Right atrium auricular region (tissue), 2 donors: Measurements from ENCODE around the gene COL8A2. TPM values are rescaled to one million over a fixed set of nuclear protein-coding genes. Genes with fewer than 3 reads are reported as not detected.

Experiments
- DNase-seq: peaks from one replicate; pipeline ENCODE4 v3.0.0-alpha.2; 2019; ENCODE audit warnings: low spot score
- H3K27ac ChIP-seq, 2 donors: fragments of 200-600 bp; sonication (generic); 1 replicate in 1 of 2; 2 replicates in 1 of 2; pipeline ENCODE4 v1.5.1; 2016 to 2019
- H3K27me3 ChIP-seq, 2 donors: fragments of 200-600 bp; sonication (generic); one replicate each; pipeline versions ENCODE4 v1.5.1 to v1.6.0; 2017 to 2019
- H3K36me3 ChIP-seq: fragments of 200-600 bp; sonication (generic); one replicate; pipeline ENCODE4 v1.5.1; 2016
- H3K4me1 ChIP-seq, 2 donors: fragments of 200-600 bp; sonication (generic); one replicate each; pipeline versions ENCODE4 v1.5.1 to v1.6.0; 2017 to 2019
- H3K4me3 ChIP-seq, 2 donors: fragments of 200-600 bp; sonication (generic); 1 replicate in 1 of 2; 2 replicates in 1 of 2; pipeline ENCODE4 v1.5.1; 2017 to 2019; ENCODE audit warnings: mild to moderate bottlenecking in 1 of 2, moderate library complexity in 1 of 2
- H3K9me3 ChIP-seq, 2 donors: fragments of 200-600 bp; sonication (generic); one replicate each; pipeline ENCODE4 v1.5.1; 2019
- CTCF ChIP-seq, 2 donors: fragments of 200-600 bp; sonication (generic); IDR thresholded peaks; one replicate each; pipeline ENCODE4 v1.5.1; 2019; ENCODE audit warnings: antibody characterized with exemption in 2 of 2
- total RNA-seq, 2 donors: library from RNA; depleted of rRNA; stranded (reverse); fragments of >200 nt; gene quantifications; one replicate each; pipeline ENCODE4 v1.1.0, GENCODE V29; 2016

The COL8A2 gene
- total RNA-seq, 2 donors from 2014 or later = 3.5 to 4.5 TPM

GRCh38 chr1:36088577-36089392 is 36.2 kb downstream of the COL8A2 start, which contains the start of gene ADPRS:
Gene ADPRS, plus strand, starts transcription at chr1:36088892. Its CDS starts 13 bp downstream, at chr1:36088905.
- H3K27ac ChIP-seq = peak within 1 kb of the TSS; percentile 85 to 90
- peaks cover 23% of the 10 kb centered on the region for H3K36me3 ChIP-seq
- no peaks in the 10 kb centered on the region for H3K9me3 ChIP-seq
- H3K4me1 ChIP-seq = peaks cover 0 to 31% of the 10 kb centered on the region in 2 donors
- H3K27me3 ChIP-seq = no peaks in the 10 kb centered on the region
- DNase-seq = peak; percentile 87
- peak; percentile 98 to 99 for TF ChIP-seq CTCF (IDR thresholded peaks at IDR 0.05)
- H3K4me3 ChIP-seq = peak within 1 kb of the TSS; percentile 86 to 94

GRCh38 chr1:36088265-36088576 is 36.8 kb downstream of the COL8A2 start:
- H3K4me3 ChIP-seq = peak overlapping the region; percentile 86 to 94
- no peaks in the 10 kb centered on the region for H3K27me3 ChIP-seq
- H3K36me3 ChIP-seq = peaks cover 17% of the 10 kb centered on the region
- no peak for TF ChIP-seq CTCF (IDR thresholded peaks at IDR 0.05)
- H3K4me1 ChIP-seq = peaks cover 0 to 34% of the 10 kb centered on the region in 2 donors
- H3K9me3 ChIP-seq = no peaks in the 10 kb centered on the region
- DNase-seq = no peak
- H3K27ac ChIP-seq = peak overlapping the region; percentile 85 to 90

GRCh38 chr1:36087233-36088123 is 37.5 kb downstream of the COL8A2 start:
- H3K4me1 ChIP-seq = peaks cover 0 to 34% of the 10 kb centered on the region in 2 donors
- TF ChIP-seq CTCF (IDR thresholded peaks at IDR 0.05) = no peak
- DNase-seq = peak; percentile 54
- H3K4me3 ChIP-seq = no peak overlapping the region
- H3K9me3 ChIP-seq = no peaks in the 10 kb centered on the region
- no peak overlapping the region for H3K27ac ChIP-seq
- H3K36me3 ChIP-seq = peaks cover 10% of the 10 kb centered on the region
- H3K27me3 ChIP-seq = no peaks in the 10 kb centered on the region

- H3K36me3 ChIP-seq = peaks cover 3% of the 10 kb centered on the region
- TF ChIP-seq CTCF (IDR thresholded peaks at IDR 0.05) = no peak
- no peak overlapping the region for H3K4me3 ChIP-seq
- peak; percentile 54 for DNase-seq
- H3K9me3 ChIP-seq = no peaks in the 10 kb centered on the region
- no peak overlapping the region for H3K27ac ChIP-seq
- H3K4me1 ChIP-seq = peaks cover 0 to 34% of the 10 kb centered on the region in 2 donors
- no peaks in the 10 kb centered on the region for H3K27me3 ChIP-seq
These were observed 38.3 kb downstream of the COL8A2 start for GRCh38 chr1:36086529-36087232.

- H3K4me3 ChIP-seq = no peak overlapping the region
- H3K27ac ChIP-seq = no peak overlapping the region
- DNase-seq = peak; percentile 54
- no peaks in the 10 kb centered on the region for H3K36me3 ChIP-seq
- H3K4me1 ChIP-seq = peaks cover 0 to 34% of the 10 kb centered on the region in 2 donors
- TF ChIP-seq CTCF (IDR thresholded peaks at IDR 0.05) = no peak
- no peaks in the 10 kb centered on the region for H3K27me3 ChIP-seq
- H3K9me3 ChIP-seq = no peaks in the 10 kb centered on the region
These were observed 39.1 kb downstream of the COL8A2 start for GRCh38 chr1:36085686-36086526.
